K562 (cell line): ENCODE measurements around the gene C11orf42. TPM values are rescaled to one million over a fixed set of nuclear protein-coding genes. Genes with fewer than 3 reads are reported as not detected.

Experiments
- ATAC-seq: fragments of 200-7000 bp; cut with Tn5 transposase; 3 replicates; pipeline ENCODE4 v1.9.1; 2020; ENCODE audit warnings: moderate library complexity
- BruUV-seq: library from RNA; stranded (reverse); fragments of 400-500 nt; replicated peaks from 2 replicates; lab custom pipeline; 2021; lab: Mats Ljungman, UMichigan
- CTCF ChIA-PET: fragments of 300-600 bp; formaldehyde crosslinking; extraction: SDS; loops from one replicate; lab custom pipeline; 2021; ENCODE audit warnings: low intra/inter-chr PET ratio; lab: Yijun Ruan, JAX
- POLR2A ChIA-PET: fragments of 300-600, 350-650 bp; sonication (Branson Sonifier 250); formaldehyde crosslinking; extraction: SDS; loops from one replicate; lab custom pipeline; 2021; ENCODE audit warnings: antibody characterized with exemption, inconsistent platforms; lab: Yijun Ruan, JAX
- DNase-seq, 4 experiments: peaks; one replicate each; pipeline versions ENCODE4 v3.0.0 to v3.0.0-alpha.2; 2011 to 2018; ENCODE audit warnings: low spot score in 3 of 4, mixed read lengths in 3 of 4; ENCODE audit errors: extremely low read depth in 1 of 4
- FAIRE-seq: peaks from 2 replicates; lab custom pipeline; 2011; peaks lifted over from hg19 to GRCh38; lab: Jason Lieb, UNC
- H2AFZ ChIP-seq: 2 replicates; pipeline ENCODE4 v1.6.0; 2011; ENCODE audit warnings: low read depth, low read length, control low read depth, inconsistent platforms
- H3K27ac ChIP-seq: fragments of 200-600 bp; 3 replicates; pipeline ENCODE4 v1.8.0; 2011; ENCODE audit warnings: low read depth, mild to moderate bottlenecking, control low read depth, inconsistent platforms, low read length, moderate library complexity, mixed read lengths; ENCODE audit errors: extremely low read depth
- H3K27me3 ChIP-seq, 2 experiments: fragments of 300-600 bp in 1 of 2; 2 replicates in 1 of 2; 3 replicates in 1 of 2; pipeline versions ENCODE4 v1.6.0 to v1.8.0; 2011; ENCODE audit warnings: inconsistent platforms in 2 of 2, low read length in 2 of 2, mild to moderate bottlenecking in 1 of 2, mixed read lengths in 1 of 2, moderate library complexity in 1 of 2; ENCODE audit not compliant: control insufficient read depth in 2 of 2, insufficient read depth in 2 of 2
- H3K36me3 ChIP-seq: fragments of 300-600 bp; 3 replicates; pipeline ENCODE4 v1.8.0; 2011; ENCODE audit warnings: mild to moderate bottlenecking, low read length, inconsistent platforms; ENCODE audit not compliant: control insufficient read depth, insufficient read depth
- H3K4me1 ChIP-seq, 2 experiments: fragments of 200-600 bp in 1 of 2; replicated peaks in 1 of 2; 2 replicates in 1 of 2; 3 replicates in 1 of 2; pipeline versions ENCODE4 v1.5.1 to v1.8.0; 2011; ENCODE audit warnings: inconsistent platforms in 2 of 2, low read length in 2 of 2, mild to moderate bottlenecking in 1 of 2, mixed read lengths in 1 of 2, moderate library complexity in 1 of 2; ENCODE audit not compliant: control insufficient read depth in 2 of 2, insufficient read depth in 2 of 2
- H3K4me2 ChIP-seq: 2 replicates; pipeline ENCODE4 v1.6.1; 2011; ENCODE audit warnings: low read length, control low read depth, inconsistent platforms, mixed read lengths; ENCODE audit not compliant: insufficient read depth
- H3K4me3 ChIP-seq: fragments of 200-600 bp; sonication (generic), shearing (Covaris generic); 2 replicates; pipeline ENCODE4 v1.5.1; 2016; ENCODE audit warnings: control low read depth, inconsistent platforms
- H3K79me2 ChIP-seq: fragments of 200-600 bp; 3 replicates; pipeline ENCODE4 v1.8.0; 2011; ENCODE audit warnings: low read length, inconsistent platforms; ENCODE audit not compliant: control insufficient read depth, insufficient read depth
- H3K9ac ChIP-seq, 2 experiments: 2 replicates each; pipeline versions ENCODE4 v1.6.0 to v1.6.1; 2011; ENCODE audit warnings: low read depth in 2 of 2, low read length in 2 of 2, control low read depth in 1 of 2, inconsistent platforms in 1 of 2, mild to moderate bottlenecking in 1 of 2, mixed read lengths in 1 of 2; ENCODE audit not compliant: insufficient read depth in 1 of 2
- H3K9me1 ChIP-seq: one replicate; pipeline ENCODE4 v1.6.0; 2011; ENCODE audit warnings: inconsistent platforms, mild to moderate bottlenecking, low read length, moderate library complexity; ENCODE audit not compliant: control insufficient read depth, insufficient read depth
- H3K9me3 ChIP-seq: replicated peaks from 2 replicates; pipeline ENCODE4 v1.5.1; 2011; ENCODE audit warnings: low read depth, low read length, inconsistent platforms; ENCODE audit not compliant: control insufficient read depth, insufficient read depth
- H4K20me1 ChIP-seq: replicated peaks from 2 replicates; pipeline ENCODE4 v1.6.1; 2011; ENCODE audit warnings: low read length, inconsistent platforms, mixed read lengths; ENCODE audit not compliant: control insufficient read depth, insufficient read depth
- BDP1 ChIP-seq: IDR thresholded peaks from 3 replicates; pipeline ENCODE4 v1.6.1; 2011; ENCODE audit not compliant: insufficient read length, insufficient read depth
- POLR2G ChIP-seq: fragments of 200-400 bp; formaldehyde crosslinking; IDR thresholded peaks from 2 replicates; pipeline ENCODE4 v1.6.1; 2017; ENCODE audit warnings: low read depth, mild to moderate bottlenecking, antibody characterized with exemption, low read length, moderate library complexity
- USF1 ChIP-seq: sonication (generic); formaldehyde crosslinking; IDR thresholded peaks from 2 replicates; pipeline ENCODE4 v1.9.0; 2022; ENCODE audit warnings: mild to moderate bottlenecking, missing genetic modification reagents
- WGBS: fragments of 100-300 bp; shearing (Covaris generic); methylation state at CpG from one replicate; pipeline ENCODE4 v1.1.6; 2016; ENCODE audit warnings: low coverage, mixed read lengths; ENCODE audit not compliant: insufficient coverage; ENCODE audit errors: missing lambda C conversion rate; 5-methylcytosine and 5-hydroxymethylcytosine counted together
- in situ Hi-C: fragments of 300-500 bp; cut with MboI; formaldehyde crosslinking; loops from 4 replicates; pipeline ENCODE4 v1.15.0; 2018; ENCODE audit warnings: inconsistent platforms, mixed read lengths
- intact Hi-C: fragments of 100-400 bp; cut with micrococcal nuclease; formaldehyde crosslinking; loops from 2 replicates; pipeline ENCODE4 v1.14.2; 2022
- polyA plus RNA-seq, 8 experiments: library from polyadenylated mRNA; depleted of rRNA in 4 of 8; stranded (reverse) in 5 of 8; unstranded in 3 of 8; fragments of >200 nt; fragmentation: Nextera tagmentation in 2 of 8; fragmentation: Illumina TruSeq in 1 of 8; extraction: Ambion mirVana in 2 of 8; extraction: Trizol in 1 of 8; gene quantifications; 2 replicates each; pipeline versions ENCODE4 v1.2.1 to v1.2.3, GENCODE V29; 2011 to 2014; ENCODE audit warnings: inconsistent platforms in 1 of 8, missing spikeins in 1 of 8
- total RNA-seq, 7 experiments: library from RNA; depleted of rRNA in 6 of 7; stranded (reverse); fragments of >200 nt in 6 of 7; fragmentation: Illumina TruSeq in 2 of 7; extraction: Trizol in 2 of 7; gene quantifications; 2 replicates each; pipeline versions ENCODE4 v1.2.1 to v1.2.3, GENCODE V29; 2011 to 2021; ENCODE audit warnings: low replicate concordance in 1 of 7

Gene C11orf42
- total and polyA plus RNA-seq, 9 of the 15 experiments (the other 6 are each of a cell fraction or from before 2014, with no cell fraction given) = not detected

- no peak for TF ChIP-seq USF1 (CRISPR knock-in tag)
Observed at GRCh38 chr11:6209801-6210200, 4.4 kb downstream of the C11orf42 start (continued).

GRCh38 chr11:6210274-6210955 lies 5.1 kb downstream of the C11orf42 start:
- ATAC-seq = no peak
- FAIRE-seq = no peak

More at GRCh38 chr11:6210274-6210955, 5.1 kb downstream of the C11orf42 start:
- H3K27me3 ChIP-seq = no peaks in the 10 kb centered on the region
- peaks cover 48% of the 10 kb centered on the region; the same call in 2 of the 3 replicates for H3K36me3 ChIP-seq
- no peak overlapping the region for H2AFZ ChIP-seq
- CTCF ChIA-PET = no interaction called here
- no TSS peak for BruUV-seq
- no peak for DNase-seq
- 94% methylated on average over 9 of the region's 9 CpGs for WGBS
- no peak overlapping the region for H3K27ac ChIP-seq
- intact Hi-C loops (no loop called here), in situ Hi-C loops (no loop called here)
- H3K4me3 ChIP-seq = no peak overlapping the region
- no peak overlapping the region for H3K9ac ChIP-seq
- no peak for TF ChIP-seq BDP1
- 0 out of 2 replicates have a peak, but pooled peaks have one; percentile 7 for TF ChIP-seq POLR2G
- POLR2A ChIA-PET = no interaction called here
- no peaks in the 10 kb centered on the region for H3K9me1 ChIP-seq
- H3K79me2 ChIP-seq = no peaks in the 10 kb centered on the region
- H3K4me1 ChIP-seq = peaks cover 0 to 3% of the 10 kb centered on the region in 2 experiments; a peak in 1 of 5 replicates
- no peaks in the 10 kb centered on the region for H3K9me3 ChIP-seq
- no peak overlapping the region for H3K4me2 ChIP-seq
- no peaks in the 10 kb centered on the region for H4K20me1 ChIP-seq
